ENCODE data around the gene RPTOR.

The RPTOR gene

DNA sequence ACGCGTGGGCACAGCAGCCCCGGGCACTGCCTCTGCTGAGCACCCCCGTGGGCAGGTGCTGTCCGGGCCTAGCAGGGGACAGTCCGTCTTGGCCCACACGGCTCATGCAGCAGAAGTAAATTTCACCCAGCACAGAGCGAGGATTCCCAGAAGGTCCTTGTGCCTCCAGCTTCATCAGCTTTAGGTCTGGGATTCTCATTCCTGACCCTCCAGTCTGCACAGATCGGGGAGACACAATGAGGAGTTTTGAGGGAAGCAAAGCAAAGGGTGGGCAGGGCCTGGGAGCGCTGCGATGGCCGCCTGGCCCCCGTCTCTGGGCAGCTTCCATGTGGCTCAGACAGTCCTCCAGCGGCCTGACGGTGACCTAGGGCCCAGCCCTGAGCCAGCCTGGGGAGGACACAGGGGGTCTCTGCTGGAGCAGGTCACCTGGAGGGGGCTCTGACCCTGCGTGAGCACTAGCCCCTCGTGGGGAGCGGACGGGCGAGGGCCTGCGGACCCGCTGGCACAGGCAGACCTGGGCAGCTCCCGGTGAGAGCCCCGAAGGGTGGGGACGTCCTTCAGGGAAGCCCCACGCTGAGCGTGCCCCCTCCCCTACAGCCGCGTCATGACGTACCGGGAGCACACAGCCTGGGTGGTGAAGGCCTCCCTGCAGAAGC is 416.3 kb downstream of the RPTOR start:
- POLR2A ChIA-PET, result no interaction called here
- no peak overlapping the region for H3K27ac ChIP-seq (ENCODE audit: extremely low read depth, low read depth, low read length)
- CTCF ChIA-PET, result interaction anchor here (0.6 to 1.2 kb wide), 3 partner anchors 10 to 1039 kb away, joined by 3 read pairs; no protein-coding TSS in a partner anchor
- no peaks in the 10 kb centered on the region; the same call in 1 of the 2 replicates for H3K4me1 ChIP-seq (ENCODE audit: control insufficient read depth, insufficient read depth, low read length)
- TF ChIP-seq ZNF202 (tag by site-specific recombination; IDR thresholded peaks at IDR 0.05; ENCODE audit: borderline replicate concordance), result no peak
- 0 out of 2 replicates have a peak, but pooled peaks have one; percentile 25 for TF ChIP-seq GLIS2 (tag by site-specific recombination; IDR thresholded peaks at IDR 0.05)
- no peak for TF ChIP-seq ZNF501 (tag by site-specific recombination; IDR thresholded peaks at IDR 0.05)
- peaks cover 0 to 26% of the 10 kb centered on the region in 2 experiments; a peak in 1 of 3 replicates for H3K36me3 ChIP-seq (ENCODE audit: control insufficient read depth in 2 of 2, insufficient read depth in 1 of 2, low read length in 2 of 2)
- no peak overlapping the region for H3K4me3 ChIP-seq (ENCODE audit: low read depth, low read length)
- no peaks in the 10 kb centered on the region for H3K9me3 ChIP-seq (ENCODE audit: control insufficient read depth, insufficient read depth, low read depth, low read length)

DNA sequence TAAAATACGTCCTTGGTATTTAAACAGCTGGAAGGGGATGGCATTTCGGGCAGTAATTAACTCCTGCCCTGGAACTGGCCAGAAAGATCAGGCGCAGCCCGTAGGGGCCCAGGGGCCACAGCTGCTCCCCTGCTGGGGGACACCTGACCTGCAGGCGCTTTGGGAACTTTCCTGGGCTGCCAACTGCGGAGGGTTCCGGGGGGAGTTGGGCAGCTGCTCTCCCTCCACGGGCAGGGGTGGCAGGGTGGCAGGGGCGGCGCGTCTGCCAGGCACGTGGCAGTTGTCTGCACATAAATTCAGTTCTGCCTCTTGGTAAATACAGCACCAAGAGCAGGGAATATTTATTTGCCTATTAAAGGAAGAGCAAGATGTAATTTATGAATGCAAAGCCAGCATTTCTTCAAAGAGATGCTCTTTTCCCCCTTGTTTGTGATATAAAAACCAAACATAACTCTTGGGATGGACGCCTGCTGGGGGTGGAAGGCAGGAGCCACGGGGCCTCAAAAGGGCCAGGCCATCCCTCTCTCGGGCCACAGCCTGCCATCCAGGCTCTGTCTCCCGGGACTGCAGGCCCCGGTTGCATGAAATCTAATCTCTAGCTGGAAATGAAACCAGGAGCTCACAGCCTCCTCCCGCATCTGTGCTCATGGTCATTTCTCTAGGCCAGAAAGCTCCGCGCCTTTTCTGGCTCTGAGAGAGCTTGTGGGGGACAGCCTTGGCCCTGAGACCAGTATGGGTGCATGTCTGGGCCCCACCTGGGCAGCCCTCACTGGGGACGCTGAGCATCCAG is 417.1 kb downstream of the RPTOR start:
- no peaks in the 10 kb centered on the region for H3K9me3 ChIP-seq (ENCODE audit: control insufficient read depth, insufficient read depth, low read depth, low read length)
- H3K27ac ChIP-seq (ENCODE audit: extremely low read depth, low read depth, low read length), result no peak overlapping the region
- TF ChIP-seq YY2 (tag by site-specific recombination; IDR thresholded peaks at IDR 0.05), result no peak
- no peak for TF ChIP-seq ZNF394 (tag by site-specific recombination; IDR thresholded peaks at IDR 0.05; ENCODE audit: borderline replicate concordance)
- no peak for TF ChIP-seq OSR2 (tag by site-specific recombination; IDR thresholded peaks at IDR 0.05)
- TF ChIP-seq ZNF501 (tag by site-specific recombination; IDR thresholded peaks at IDR 0.05), result no peak
- 0 out of 2 replicates have a peak, but pooled peaks have one; percentile 7 for TF ChIP-seq ZIC2 (tag by site-specific recombination; IDR thresholded peaks at IDR 0.05)
- TF ChIP-seq ZNF624 (tag by site-specific recombination; IDR thresholded peaks at IDR 0.05), result no peak
- TF ChIP-seq FEZF1 (tag by site-specific recombination; IDR thresholded peaks at IDR 0.05), result no peak
- TF ChIP-seq ZFP37 (tag by site-specific recombination; IDR thresholded peaks at IDR 0.05), result no peak
- TF ChIP-seq, protein P1, sequence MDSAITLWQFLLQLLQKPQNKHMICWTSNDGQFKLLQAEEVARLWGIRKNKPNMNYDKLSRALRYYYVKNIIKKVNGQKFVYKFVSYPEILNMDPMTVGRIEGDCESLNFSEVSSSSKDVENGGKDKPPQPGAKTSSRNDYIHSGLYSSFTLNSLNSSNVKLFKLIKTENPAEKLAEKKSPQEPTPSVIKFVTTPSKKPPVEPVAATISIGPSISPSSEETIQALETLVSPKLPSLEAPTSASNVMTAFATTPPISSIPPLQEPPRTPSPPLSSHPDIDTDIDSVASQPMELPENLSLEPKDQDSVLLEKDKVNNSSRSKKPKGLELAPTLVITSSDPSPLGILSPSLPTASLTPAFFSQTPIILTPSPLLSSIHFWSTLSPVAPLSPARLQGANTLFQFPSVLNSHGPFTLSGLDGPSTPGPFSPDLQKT (IDR thresholded peaks at IDR 0.05; ENCODE audit: borderline replicate concordance, low read depth, low read length), result no peak
- TF ChIP-seq, protein P2, sequence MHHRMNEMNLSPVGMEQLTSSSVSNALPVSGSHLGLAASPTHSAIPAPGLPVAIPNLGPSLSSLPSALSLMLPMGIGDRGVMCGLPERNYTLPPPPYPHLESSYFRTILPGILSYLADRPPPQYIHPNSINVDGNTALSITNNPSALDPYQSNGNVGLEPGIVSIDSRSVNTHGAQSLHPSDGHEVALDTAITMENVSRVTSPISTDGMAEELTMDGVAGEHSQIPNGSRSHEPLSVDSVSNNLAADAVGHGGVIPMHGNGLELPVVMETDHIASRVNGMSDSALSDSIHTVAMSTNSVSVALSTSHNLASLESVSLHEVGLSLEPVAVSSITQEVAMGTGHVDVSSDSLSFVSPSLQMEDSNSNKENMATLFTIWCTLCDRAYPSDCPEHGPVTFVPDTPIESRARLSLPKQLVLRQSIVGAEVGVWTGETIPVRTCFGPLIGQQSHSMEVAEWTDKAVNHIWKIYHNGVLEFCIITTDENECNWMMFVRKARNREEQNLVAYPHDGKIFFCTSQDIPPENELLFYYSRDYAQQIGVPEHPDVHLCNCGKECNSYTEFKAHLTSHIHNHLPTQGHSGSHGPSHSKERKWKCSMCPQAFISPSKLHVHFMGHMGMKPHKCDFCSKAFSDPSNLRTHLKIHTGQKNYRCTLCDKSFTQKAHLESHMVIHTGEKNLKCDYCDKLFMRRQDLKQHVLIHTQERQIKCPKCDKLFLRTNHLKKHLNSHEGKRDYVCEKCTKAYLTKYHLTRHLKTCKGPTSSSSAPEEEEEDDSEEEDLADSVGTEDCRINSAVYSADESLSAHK (tag by site-specific recombination; IDR thresholded peaks at IDR 0.05), result no peak
- no peak for TF ChIP-seq ZBTB8A (tag by site-specific recombination; IDR thresholded peaks at IDR 0.05)
- TF ChIP-seq, protein P3, sequence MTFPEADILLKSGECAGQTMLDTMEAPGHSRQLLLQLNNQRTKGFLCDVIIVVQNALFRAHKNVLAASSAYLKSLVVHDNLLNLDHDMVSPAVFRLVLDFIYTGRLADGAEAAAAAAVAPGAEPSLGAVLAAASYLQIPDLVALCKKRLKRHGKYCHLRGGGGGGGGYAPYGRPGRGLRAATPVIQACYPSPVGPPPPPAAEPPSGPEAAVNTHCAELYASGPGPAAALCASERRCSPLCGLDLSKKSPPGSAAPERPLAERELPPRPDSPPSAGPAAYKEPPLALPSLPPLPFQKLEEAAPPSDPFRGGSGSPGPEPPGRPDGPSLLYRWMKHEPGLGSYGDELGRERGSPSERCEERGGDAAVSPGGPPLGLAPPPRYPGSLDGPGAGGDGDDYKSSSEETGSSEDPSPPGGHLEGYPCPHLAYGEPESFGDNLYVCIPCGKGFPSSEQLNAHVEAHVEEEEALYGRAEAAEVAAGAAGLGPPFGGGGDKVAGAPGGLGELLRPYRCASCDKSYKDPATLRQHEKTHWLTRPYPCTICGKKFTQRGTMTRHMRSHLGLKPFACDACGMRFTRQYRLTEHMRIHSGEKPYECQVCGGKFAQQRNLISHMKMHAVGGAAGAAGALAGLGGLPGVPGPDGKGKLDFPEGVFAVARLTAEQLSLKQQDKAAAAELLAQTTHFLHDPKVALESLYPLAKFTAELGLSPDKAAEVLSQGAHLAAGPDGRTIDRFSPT (tag by site-specific recombination; IDR thresholded peaks at IDR 0.05), result 0 out of 2 replicates have a peak, but pooled peaks have one; percentile 20
- H3K36me3 ChIP-seq (ENCODE audit: control insufficient read depth in 2 of 2, insufficient read depth in 1 of 2, low read length in 2 of 2), result peaks cover 0 to 26% of the 10 kb centered on the region in 2 experiments; a peak in 1 of 3 replicates
- H3K4me3 ChIP-seq (ENCODE audit: low read depth, low read length), result no peak overlapping the region
- no peaks in the 10 kb centered on the region; the same call in 1 of the 2 replicates for H3K4me1 ChIP-seq (ENCODE audit: control insufficient read depth, insufficient read depth, low read length)
- ChIA-PET CTCF (interaction anchor here (0.6 to 1.2 kb wide), 2 partner anchors 9 to 1040 kb away, joined by 3 read pairs; no protein-coding TSS in a partner anchor), POLR2A (no interaction called here)
